ENCODE measurements around the gene NUBP2.

NUBP2 gene

GRCh38 chr16:1825381-1825863 is 42.7 kb downstream of the NUBP2 start:
- no peak for TF ChIP-seq JUND (IDR thresholded peaks at IDR 0.05; ENCODE audit: low read depth)
- in situ Hi-C loops (cut with HindIII; ENCODE audit: low pct_unique_long_range_greater_than_20kb, low sequenced_read_pairs), result no loop called here
- DNase-seq (ENCODE audit: low read depth in 1 of 2, low spot score in 1 of 2), result no peak

DNA sequence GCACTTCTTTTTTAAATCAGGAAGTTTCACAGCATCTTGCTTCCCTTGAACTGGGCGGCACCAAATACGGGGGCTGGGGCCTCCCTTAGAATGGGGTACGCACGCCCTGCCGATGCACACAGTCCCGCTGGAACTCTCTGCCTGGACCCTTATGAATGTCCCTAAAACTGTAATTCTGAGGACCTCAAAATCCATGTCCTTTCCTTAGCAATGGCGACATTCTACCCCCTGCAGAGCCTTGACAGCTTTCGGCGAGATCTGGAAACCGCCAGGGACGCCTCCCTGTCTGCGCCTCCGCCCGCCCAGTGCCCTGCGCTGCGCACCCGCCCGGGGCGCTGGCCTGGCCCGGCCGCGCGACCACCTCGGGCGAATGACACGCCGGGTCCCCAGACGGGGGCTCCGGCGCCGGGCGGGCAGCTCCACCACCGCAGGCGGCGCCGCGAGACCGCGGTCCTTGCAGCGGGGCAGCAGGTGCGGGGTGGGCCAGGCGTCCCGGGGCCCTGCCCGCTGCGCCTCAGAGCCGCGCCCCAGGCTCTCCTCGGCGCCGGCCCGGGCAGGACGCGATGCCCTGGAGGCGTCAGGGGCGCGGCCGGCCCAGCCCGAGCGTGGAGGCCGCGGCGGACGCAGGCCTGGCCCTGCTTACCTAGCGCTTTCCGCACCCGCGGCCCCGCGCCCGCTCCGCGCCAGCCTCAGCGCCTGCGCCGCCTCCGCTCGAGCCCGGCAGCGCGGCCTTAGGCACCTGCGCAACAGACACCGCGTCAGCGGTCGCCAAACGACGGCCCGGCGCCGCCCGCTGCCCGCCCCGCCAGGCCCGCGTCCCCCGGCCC is 43.3 kb downstream of the NUBP2 start:
- peak in 1 of 2 experiments; percentile 57 for DNase-seq (ENCODE audit: low read depth in 1 of 2, low spot score in 1 of 2)
- in situ Hi-C loops (cut with HindIII; ENCODE audit: low pct_unique_long_range_greater_than_20kb, low sequenced_read_pairs), result no loop called here
- no peak for TF ChIP-seq JUND (IDR thresholded peaks at IDR 0.05; ENCODE audit: low read depth)

- DNase-seq (ENCODE audit: low read depth in 1 of 2, low spot score in 1 of 2), result peak; percentile 96 to 100
- no peak for TF ChIP-seq JUND (IDR thresholded peaks at IDR 0.05; ENCODE audit: low read depth)
- in situ Hi-C loops (cut with HindIII; ENCODE audit: low pct_unique_long_range_greater_than_20kb, low sequenced_read_pairs), result no loop called here
Measured at GRCh38 chr16:1826691-1827573, 44.2 kb downstream of the NUBP2 start, which contains the start of the genes FAHD1 and HAGH. Gene FAHD1, plus strand, starts transcription at chr16:1827206. Its CDS starts 33 bp downstream, at chr16:1827239. Gene HAGH, minus strand, starts transcription at chr16:1826825. Its CDS starts 38 bp downstream, at chr16:1826787.

- in situ Hi-C loops (cut with HindIII; ENCODE audit: low pct_unique_long_range_greater_than_20kb, low sequenced_read_pairs), result no loop called here
- DNase-seq (ENCODE audit: low read depth in 1 of 2, low spot score in 1 of 2), result no peak
- no peak for TF ChIP-seq JUND (IDR thresholded peaks at IDR 0.05; ENCODE audit: low read depth)
Measured at GRCh38 chr16:1828645-1829410, 46.1 kb downstream of the NUBP2 start.

DNA sequence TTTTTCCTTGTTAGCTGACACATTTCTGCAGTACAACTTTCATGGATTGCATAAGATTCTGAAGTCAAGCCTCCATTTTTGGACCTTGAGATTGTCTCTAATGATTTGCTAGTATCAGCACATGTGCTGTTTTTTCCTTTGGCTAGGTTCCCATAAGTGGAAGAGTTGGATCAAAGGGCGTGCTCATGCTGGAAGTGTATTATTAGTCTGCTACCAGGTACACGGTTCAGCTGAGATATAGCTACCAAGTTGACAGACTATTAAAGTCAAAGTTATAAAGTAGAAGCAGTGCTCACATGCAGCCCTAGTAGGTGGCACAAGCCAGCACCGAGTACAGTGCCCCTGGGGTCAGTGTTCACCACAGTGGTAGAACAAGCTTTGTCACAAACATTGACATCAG is 47.5 kb downstream of the NUBP2 start:
- TF ChIP-seq JUND (IDR thresholded peaks at IDR 0.05; ENCODE audit: low read depth), result no peak
- DNase-seq (ENCODE audit: low read depth in 1 of 2, low spot score in 1 of 2), result no peak
- in situ Hi-C loops (cut with HindIII; ENCODE audit: low pct_unique_long_range_greater_than_20kb, low sequenced_read_pairs), result no loop called here

DNA sequence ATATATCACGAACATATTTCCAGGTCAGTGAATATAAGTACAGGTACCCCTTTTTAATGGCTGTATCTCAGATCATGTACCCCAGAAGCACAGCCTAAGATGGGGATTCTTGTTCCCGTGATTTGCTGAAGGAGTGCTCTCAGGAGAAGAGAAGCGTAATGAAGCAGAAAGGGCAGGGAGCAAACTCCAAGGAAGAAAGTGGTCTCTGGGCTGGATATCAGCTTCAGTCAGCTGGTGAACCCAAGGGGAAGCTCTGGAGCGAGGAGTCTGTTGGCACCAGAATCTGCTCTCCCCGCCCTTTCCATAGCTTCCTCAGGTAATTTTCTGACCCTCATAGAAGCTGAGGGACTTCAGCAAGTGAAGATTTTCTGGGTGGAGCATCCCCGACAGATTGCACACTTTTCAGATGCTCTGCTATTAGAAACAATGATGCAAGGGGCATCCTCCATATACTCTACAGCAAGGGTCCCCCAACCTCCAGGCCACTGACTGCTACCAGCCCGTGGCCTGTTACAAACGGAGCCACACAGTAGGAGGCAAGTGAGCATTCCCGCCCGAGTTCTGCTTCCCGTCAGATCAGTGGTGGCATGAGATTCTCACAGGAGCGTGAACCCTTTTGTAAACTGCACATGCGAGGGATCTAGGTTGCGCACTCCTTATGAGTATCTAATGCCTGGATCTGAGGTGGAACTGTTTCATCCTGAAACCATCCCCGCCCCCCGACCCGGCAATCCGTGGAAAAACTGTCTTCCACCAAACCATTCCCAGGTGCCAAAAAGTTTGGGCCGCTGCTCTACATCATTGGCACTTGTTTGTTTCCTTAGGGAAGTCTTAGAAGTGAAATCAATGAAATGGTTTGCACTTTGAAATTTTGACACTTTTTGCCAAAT is 48.7 kb downstream of the NUBP2 start:
- DNase-seq (ENCODE audit: low read depth in 1 of 2, low spot score in 1 of 2), result no peak
- no peak for TF ChIP-seq JUND (IDR thresholded peaks at IDR 0.05; ENCODE audit: low read depth)
- in situ Hi-C loops (cut with HindIII; ENCODE audit: low pct_unique_long_range_greater_than_20kb, low sequenced_read_pairs), result no loop called here

DNA sequence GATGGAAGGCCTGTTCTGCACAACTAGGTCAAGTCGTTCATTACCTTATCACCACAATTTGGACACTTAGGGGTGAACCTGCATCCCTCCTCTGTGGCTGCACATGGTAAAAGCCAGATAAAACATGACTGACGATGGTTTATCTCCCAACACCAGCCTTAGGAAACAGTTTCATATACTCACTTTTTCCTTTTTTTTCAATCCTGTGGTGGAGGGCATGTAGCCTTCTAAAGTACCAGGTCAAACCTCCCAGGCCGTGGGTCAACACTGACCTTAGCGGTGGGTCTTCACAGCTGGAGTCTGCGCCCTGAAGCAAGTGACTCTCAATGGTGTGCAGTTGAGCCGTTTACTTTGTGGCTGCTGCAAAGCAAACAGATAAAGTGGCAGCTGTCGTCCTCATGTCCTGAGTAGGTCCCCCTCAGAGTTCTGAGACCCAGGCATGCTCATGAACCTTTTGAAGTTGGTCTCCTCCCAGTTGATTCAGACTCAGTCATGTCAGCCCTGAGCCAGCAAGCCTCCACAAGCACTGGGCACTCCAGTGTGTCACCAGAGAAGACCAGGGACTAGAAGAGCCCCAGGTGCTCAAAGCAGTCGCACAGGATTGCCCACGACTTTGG is 50.2 kb downstream of the NUBP2 start:
- DNase-seq (ENCODE audit: low read depth in 1 of 2, low spot score in 1 of 2), result no peak
- TF ChIP-seq JUND (IDR thresholded peaks at IDR 0.05; ENCODE audit: low read depth), result no peak
- in situ Hi-C loops (cut with HindIII; ENCODE audit: low pct_unique_long_range_greater_than_20kb, low sequenced_read_pairs), result no loop called here

DNA sequence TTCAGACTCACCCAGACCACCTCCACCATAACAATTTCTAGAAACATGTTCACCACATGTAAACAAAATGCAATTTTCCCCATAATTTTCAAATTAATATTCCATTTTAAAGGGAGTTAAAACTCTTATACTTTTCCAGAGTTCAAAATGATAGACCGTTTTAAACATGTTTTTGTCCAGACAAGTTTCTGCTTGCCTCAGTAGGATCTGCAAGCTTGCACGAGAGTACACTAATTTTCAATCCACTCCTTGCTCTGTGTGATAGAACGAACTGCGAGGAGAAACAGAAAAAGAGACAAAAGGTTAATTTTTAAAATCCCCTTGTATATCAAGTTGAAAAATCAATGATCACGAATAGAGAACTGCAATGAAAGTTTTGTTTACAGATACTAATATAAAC is 51.3 kb downstream of the NUBP2 start:
- no peak for DNase-seq (ENCODE audit: low read depth in 1 of 2, low spot score in 1 of 2)
- in situ Hi-C loops (cut with HindIII; ENCODE audit: low pct_unique_long_range_greater_than_20kb, low sequenced_read_pairs), result no loop called here
- no peak for TF ChIP-seq JUND (IDR thresholded peaks at IDR 0.05; ENCODE audit: low read depth)
